Thymus (tissue), 11 donors: Measurements from ENCODE around the gene DEPDC1B. TPM values are rescaled to one million over a fixed set of nuclear protein-coding genes. Genes with fewer than 3 reads are reported as not detected.
"Not testable (repeated sequence)": the region's sequence is repeated elsewhere in the genome, so short reads cannot be mapped to it uniquely, and the experiment has no call there.

Source experiments
- DNase-seq, 9 donors: peaks; one replicate each; pipeline ENCODE4 v3.0.0-alpha.2; 2013; ENCODE audit warnings: low spot score in 9 of 9, low read depth in 6 of 9, missing footprints in 1 of 9
- H3K27ac ChIP-seq, 2 donors: one replicate each; pipeline ENCODE4 v1.5.1; 2013; ENCODE audit warnings: control low read depth in 1 of 2, low read depth in 1 of 2, low read length in 1 of 2, mild to moderate bottlenecking in 1 of 2, moderate library complexity in 1 of 2
- H3K27me3 ChIP-seq, 2 donors: one replicate each; pipeline ENCODE4 v1.5.1; 2013; ENCODE audit warnings: low read length in 1 of 2; ENCODE audit not compliant: control insufficient read depth in 2 of 2, insufficient read depth in 1 of 2
- H3K36me3 ChIP-seq, 2 donors: one replicate each; pipeline ENCODE4 v1.5.1; 2013; ENCODE audit warnings: low read length in 1 of 2, mild to moderate bottlenecking in 1 of 2, moderate library complexity in 1 of 2; ENCODE audit not compliant: control insufficient read depth in 2 of 2, insufficient read depth in 2 of 2
- H3K4me1 ChIP-seq, 2 donors: one replicate each; pipeline ENCODE4 v1.5.1; 2013; ENCODE audit warnings: low read length in 2 of 2; ENCODE audit not compliant: control insufficient read depth in 2 of 2, insufficient read depth in 2 of 2
- H3K4me3 ChIP-seq, 2 donors: one replicate each; pipeline ENCODE4 v1.5.1; 2013; ENCODE audit warnings: low read length in 2 of 2, control low read depth in 1 of 2, mild to moderate bottlenecking in 1 of 2
- H3K9me3 ChIP-seq, 2 donors: one replicate each; pipeline ENCODE4 v1.5.1; 2013; ENCODE audit warnings: low read length in 1 of 2, mild to moderate bottlenecking in 1 of 2; ENCODE audit not compliant: control insufficient read depth in 2 of 2, insufficient read depth in 1 of 2
- WGBS: extraction: QIAGEN DNeasy Blood & Tissue Kit; methylation state at CpG from one replicate; pipeline ENCODE4 v1.1.7; 2013; 5-methylcytosine and 5-hydroxymethylcytosine counted together
- polyA plus RNA-seq: library from polyadenylated mRNA; stranded (reverse); fragments of 200-250 nt; gene quantifications from one replicate; pipeline ENCODE4 v1.2.3, GENCODE V29; 2013
- total RNA-seq: library from RNA; stranded (reverse); fragments of 120-200 nt; gene quantifications from one replicate; pipeline ENCODE4 v1.2.4, GENCODE V29; 2013
- donor health status: healthy.

Gene DEPDC1B
- total and polyA plus RNA-seq, 2 donors: 4.9 to 25.2 TPM

- no peaks in the 10 kb centered on the region for H3K4me1 ChIP-seq
- 89% methylated on average over 1 of the region's 1 CpG for WGBS
- H3K36me3 ChIP-seq: no peaks in the 10 kb centered on the region
- DNase-seq: no peak
- H3K27ac ChIP-seq: no peak overlapping the region
- H3K27me3 ChIP-seq: no peaks in the 10 kb centered on the region
- H3K9me3 ChIP-seq: no peaks in the 10 kb centered on the region
- H3K4me3 ChIP-seq: no peak overlapping the region
Observed at GRCh38 chr5:60727033-60727679, 27.2 kb upstream of the DEPDC1B start.

DNA sequence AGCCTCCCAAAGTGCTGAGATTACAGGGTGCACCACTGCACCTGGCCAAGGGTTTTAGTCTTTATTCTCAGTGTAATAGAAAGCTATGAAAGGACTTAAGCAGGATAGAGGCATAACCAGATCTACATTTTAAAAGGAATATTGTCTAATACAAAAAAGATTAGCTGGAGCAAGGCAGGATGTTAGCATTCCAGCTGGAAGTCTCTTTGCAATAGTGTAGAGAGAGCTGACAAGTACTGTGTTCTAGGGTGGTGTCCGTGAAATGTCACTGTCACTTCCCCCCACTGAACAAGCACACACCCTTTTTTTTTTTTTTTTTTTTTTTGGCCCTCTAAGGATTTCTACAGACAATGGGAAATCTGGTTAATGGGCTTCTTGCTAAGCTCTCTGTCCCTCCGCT is 24.2 kb upstream of the DEPDC1B start:
- no peak for DNase-seq
- no peaks in the 10 kb centered on the region for H3K4me1 ChIP-seq
- no peaks in the 10 kb centered on the region for H3K9me3 ChIP-seq
- no peaks in the 10 kb centered on the region for H3K36me3 ChIP-seq
- WGBS: 93% methylated on average over 2 of the region's 2 CpGs
- no peaks in the 10 kb centered on the region for H3K27me3 ChIP-seq
- no peak overlapping the region for H3K4me3 ChIP-seq
- no peak overlapping the region for H3K27ac ChIP-seq

- no peak for DNase-seq
- Histone ChIP-seq H3K36me3 (no peaks in the 10 kb centered on the region), H3K4me3 (no peak overlapping the region), H3K27me3 (no peaks in the 10 kb centered on the region), H3K9me3 (no peaks in the 10 kb centered on the region), H3K27ac (no peak overlapping the region), H3K4me1 (no peaks in the 10 kb centered on the region)
- WGBS: 94% methylated on average over 6 of the region's 6 CpGs
Observed at GRCh38 chr5:60722416-60722815, 22.4 kb upstream of the DEPDC1B start.

- H3K36me3 ChIP-seq: no peaks in the 10 kb centered on the region
- no peaks in the 10 kb centered on the region for H3K27me3 ChIP-seq
- no peak for DNase-seq
Observed at GRCh38 chr5:60719329-60719728, 19.4 kb upstream of the DEPDC1B start.

GRCh38 chr5:60718166-60718892 is 18.4 kb upstream of the DEPDC1B start:
- 96% methylated on average over 3 of the region's 3 CpGs for WGBS
- Histone ChIP-seq H3K27me3 (no peaks in the 10 kb centered on the region), H3K36me3 (no peaks in the 10 kb centered on the region), H3K4me3 (no peak overlapping the region), H3K9me3 (peaks cover 0 to 3% of the 10 kb centered on the region in 2 donors), H3K27ac (no peak overlapping the region), H3K4me1 (no peaks in the 10 kb centered on the region)
- no peak for DNase-seq

More at GRCh38 chr5:60719329-60719728, 19.4 kb upstream of the DEPDC1B start:
- H3K27ac ChIP-seq: no peak overlapping the region
- no peaks in the 10 kb centered on the region for H3K4me1 ChIP-seq
- H3K4me3 ChIP-seq: no peak overlapping the region
- H3K9me3 ChIP-seq: peaks cover 0 to 3% of the 10 kb centered on the region in 2 donors

- WGBS: 64% methylated on average over 3 of the region's 3 CpGs
- H3K4me1 ChIP-seq, H3K27me3 ChIP-seq, DNase-seq, H3K4me3 ChIP-seq, H3K27ac ChIP-seq, H3K36me3 ChIP-seq, H3K9me3 ChIP-seq: not testable (repeated sequence)
Observed at GRCh38 chr5:60715201-60715928, 15.4 kb upstream of the DEPDC1B start.

DNA sequence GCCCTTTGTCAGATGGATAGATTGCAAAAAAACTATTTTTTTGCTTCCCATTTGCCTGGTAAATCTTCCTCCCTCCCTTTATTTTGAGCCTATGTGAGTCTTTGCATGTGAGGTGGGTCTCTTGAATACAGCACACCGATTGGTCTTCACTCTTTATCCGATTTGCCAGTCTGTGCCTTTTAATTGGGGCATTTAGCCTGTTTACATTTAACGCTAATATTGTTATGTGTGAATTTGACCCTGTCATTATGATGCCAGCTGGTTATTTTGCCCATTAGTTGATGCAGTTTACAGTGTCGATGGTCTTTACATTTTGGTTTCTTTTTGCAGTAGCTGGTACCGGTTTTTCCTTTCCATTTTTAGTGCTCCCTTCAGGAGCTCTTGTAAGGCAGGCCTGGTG is 13.0 kb upstream of the DEPDC1B start:
- no peak overlapping the region for H3K4me3 ChIP-seq
- WGBS: 97% methylated on average over 5 of the region's 5 CpGs
- no peaks in the 10 kb centered on the region for H3K36me3 ChIP-seq

DNA sequence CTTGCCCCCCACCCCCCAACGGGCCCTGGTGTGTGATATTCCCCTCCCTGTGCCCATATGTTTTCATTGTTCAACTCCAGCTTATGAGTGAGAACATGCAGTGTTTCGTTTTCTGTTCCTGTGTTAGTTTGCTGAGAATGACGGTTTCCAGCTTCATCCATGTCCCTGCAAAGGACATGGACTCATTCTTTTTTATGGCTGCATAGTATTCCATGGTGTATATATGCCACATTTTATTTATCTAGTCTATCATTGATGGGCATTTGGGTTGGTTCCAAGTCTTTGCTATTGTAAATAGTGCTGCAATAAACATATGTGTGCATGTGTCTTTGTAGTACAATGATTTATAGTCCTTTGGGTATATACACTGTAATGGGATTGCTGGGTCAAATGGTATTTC is 11.9 kb upstream of the DEPDC1B start:
- 96% methylated on average over 3 of the region's 3 CpGs for WGBS
- not testable (repeated sequence) for H3K27me3 ChIP-seq, H3K4me1 ChIP-seq, H3K27ac ChIP-seq, H3K4me3 ChIP-seq, DNase-seq, H3K36me3 ChIP-seq, H3K9me3 ChIP-seq

More for the DNA sequence above, 13.0 kb upstream of the DEPDC1B start:
- Histone ChIP-seq H3K4me1 (no peaks in the 10 kb centered on the region), H3K9me3 (peaks cover 0 to 3% of the 10 kb centered on the region in 2 donors), H3K27me3 (no peaks in the 10 kb centered on the region), H3K27ac (no peak overlapping the region)
- no peak for DNase-seq

DNA sequence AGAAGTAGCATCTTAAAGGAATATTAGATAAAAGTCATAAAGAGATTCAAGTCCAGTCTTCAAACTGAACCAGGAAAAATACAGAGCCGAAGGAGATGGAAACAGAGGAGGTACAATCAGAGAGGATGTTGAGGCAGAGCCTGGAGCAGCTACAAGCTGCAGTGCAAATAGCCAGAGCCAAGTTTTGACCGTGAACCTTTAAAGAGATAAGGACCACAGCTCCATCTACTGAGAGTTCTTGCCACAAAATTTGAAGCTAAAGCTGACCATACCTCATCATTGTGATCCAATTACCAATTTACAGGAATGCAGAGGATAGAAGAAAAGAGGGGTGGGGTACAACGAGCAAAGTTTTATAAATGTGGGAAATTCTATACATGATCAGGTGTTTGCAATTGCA is 10.4 kb upstream of the DEPDC1B start:
- Histone ChIP-seq H3K36me3 (no peaks in the 10 kb centered on the region), H3K9me3 (no peaks in the 10 kb centered on the region), H3K27ac (no peak overlapping the region), H3K4me1 (no peaks in the 10 kb centered on the region), H3K4me3 (no peak overlapping the region), H3K27me3 (no peaks in the 10 kb centered on the region)
- 83% methylated on average over 3 of the region's 3 CpGs for WGBS
- no peak for DNase-seq
